HEK293 (cell line): ENCODE measurements around the gene CEP55.

Source experiments
- CTCF ChIA-PET: fragments of 350-600 bp; formaldehyde crosslinking; extraction: SDS; loops from one replicate; lab custom pipeline; 2021; ENCODE audit warnings: antibody characterized with exemption; lab: Yijun Ruan, JAX
- POLR2A ChIA-PET: fragments of 300-600 bp; formaldehyde crosslinking; extraction: SDS; loops from one replicate; lab custom pipeline; 2020; ENCODE audit warnings: antibody characterized with exemption, inconsistent platforms; lab: Yijun Ruan, JAX
- H3K27ac ChIP-seq: fragments of 200-500 bp; sonication (Bioruptor generic); 2 replicates; pipeline ENCODE4 v1.5.1; 2014; ENCODE audit warnings: low read depth, low read length, control low read depth, inconsistent platforms; ENCODE audit errors: extremely low read depth
- H3K36me3 ChIP-seq, 2 experiments: fragments of 200-500 bp in 1 of 2; sonication (Bioruptor generic) in 1 of 2; 1 replicate in 1 of 2; 2 replicates in 1 of 2; pipeline ENCODE4 v1.5.1; 2014 to 2017; ENCODE audit warnings: inconsistent platforms in 2 of 2, low read length in 2 of 2; ENCODE audit not compliant: control insufficient read depth in 2 of 2, insufficient read depth in 1 of 2
- H3K4me1 ChIP-seq: fragments of 200-500 bp; sonication (Bioruptor generic); 2 replicates; pipeline ENCODE4 v1.5.1; 2014; ENCODE audit warnings: mild to moderate bottlenecking, low read length, inconsistent platforms; ENCODE audit not compliant: control insufficient read depth, insufficient read depth
- H3K4me3 ChIP-seq: 2 replicates; pipeline ENCODE4 v1.5.1; 2011; ENCODE audit warnings: low read depth, mild to moderate bottlenecking, control low read depth, low read length, moderate library complexity
- H3K9me3 ChIP-seq: fragments of 200-500 bp; sonication (Bioruptor generic); 2 replicates; pipeline ENCODE4 v1.5.1; 2014; ENCODE audit warnings: low read depth, low read length, inconsistent platforms; ENCODE audit not compliant: control insufficient read depth, insufficient read depth
- GLI2 ChIP-seq: fragments of 450-650 bp; formaldehyde crosslinking; IDR thresholded peaks from 2 replicates; pipeline ENCODE4; 2017; ENCODE audit warnings: missing biosample characterization, missing genetic modification characterization, low read depth, borderline replicate concordance
- GLIS2 ChIP-seq: fragments of 450-650 bp; formaldehyde crosslinking; IDR thresholded peaks from 2 replicates; pipeline ENCODE4 v1.5.1; 2016; ENCODE audit warnings: missing biosample characterization, missing genetic modification characterization
- HOXA7 ChIP-seq: sonication (generic); formaldehyde crosslinking; IDR thresholded peaks from 2 replicates; pipeline ENCODE4 v1.8.1; 2022; ENCODE audit warnings: missing genetic modification reagents, borderline replicate concordance
- PRDM1 ChIP-seq: fragments of 450-650 bp; formaldehyde crosslinking; IDR thresholded peaks from 2 replicates; pipeline ENCODE4; 2016; ENCODE audit warnings: missing biosample characterization, missing genetic modification characterization
- ZBTB17 ChIP-seq: fragments of 450-650 bp; formaldehyde crosslinking; IDR thresholded peaks from 2 replicates; pipeline ENCODE4 v1.5.1; 2016; ENCODE audit warnings: missing biosample characterization, missing genetic modification characterization
- ZNF10 ChIP-seq: fragments of 450-650 bp; formaldehyde crosslinking; IDR thresholded peaks from 2 replicates; pipeline ENCODE4 v1.5.1; 2017; ENCODE audit warnings: missing biosample characterization, missing genetic modification characterization
- ZNF133 ChIP-seq: fragments of 450-650 bp; formaldehyde crosslinking; IDR thresholded peaks from 2 replicates; pipeline ENCODE4 v1.5.1; 2016; ENCODE audit warnings: missing biosample characterization, missing genetic modification characterization
- ZNF2 ChIP-seq: fragments of 450-650 bp; formaldehyde crosslinking; IDR thresholded peaks from 2 replicates; pipeline ENCODE4 v1.5.1; 2016; ENCODE audit warnings: missing biosample characterization, missing genetic modification characterization
- ZNF239 ChIP-seq: fragments of 450-650 bp; formaldehyde crosslinking; IDR thresholded peaks from 2 replicates; pipeline ENCODE4 v1.5.1; 2016; ENCODE audit warnings: missing biosample characterization, missing genetic modification characterization
- ZNF26 ChIP-seq: fragments of 450-650 bp; formaldehyde crosslinking; IDR thresholded peaks from 2 replicates; pipeline ENCODE4 v1.5.1; 2016; ENCODE audit warnings: missing biosample characterization, missing genetic modification characterization
- ZNF324 ChIP-seq: fragments of 450-650 bp; formaldehyde crosslinking; IDR thresholded peaks from 2 replicates; pipeline ENCODE4 v1.5.1; 2016; ENCODE audit warnings: missing biosample characterization, missing genetic modification characterization
- ZNF37A ChIP-seq: fragments of 450-650 bp; IDR thresholded peaks from 2 replicates; pipeline ENCODE4 v1.5.1; 2018; ENCODE audit warnings: missing biosample characterization, missing genetic modification characterization
- ZNF394 ChIP-seq: fragments of 450-650 bp; formaldehyde crosslinking; IDR thresholded peaks from 2 replicates; pipeline ENCODE4 v1.5.1; 2016; ENCODE audit warnings: missing biosample characterization, missing genetic modification characterization, mild to moderate bottlenecking, moderate library complexity, borderline replicate concordance
- ZNF549 ChIP-seq: fragments of 450-650 bp; IDR thresholded peaks from 2 replicates; pipeline ENCODE4 v1.5.1; 2018; ENCODE audit warnings: missing biosample characterization, missing genetic modification characterization, mild to moderate bottlenecking, inconsistent platforms, moderate library complexity
- ZNF560 ChIP-seq: fragments of 450-650 bp; formaldehyde crosslinking; IDR thresholded peaks from 2 replicates; pipeline ENCODE4 v1.5.1; 2017; ENCODE audit warnings: missing biosample characterization, missing genetic modification characterization, borderline replicate concordance
- ZNF658 ChIP-seq: fragments of 450-650 bp; formaldehyde crosslinking; IDR thresholded peaks from 2 replicates; pipeline ENCODE4; 2016; ENCODE audit warnings: missing biosample characterization, missing genetic modification characterization
- ZNF768 ChIP-seq: fragments of 450-650 bp; formaldehyde crosslinking; IDR thresholded peaks from 2 replicates; pipeline ENCODE4 v1.5.1; 2018; ENCODE audit warnings: missing biosample characterization, mild to moderate bottlenecking, missing genetic modification characterization
- ZNF777 ChIP-seq: fragments of 450-650 bp; formaldehyde crosslinking; IDR thresholded peaks from 2 replicates; pipeline ENCODE4 v1.5.1; 2017; ENCODE audit warnings: missing biosample characterization, missing genetic modification characterization, borderline replicate concordance
- ZNF785 ChIP-seq: fragments of 450-650 bp; formaldehyde crosslinking; IDR thresholded peaks from 2 replicates; pipeline ENCODE4 v1.5.1; 2016; ENCODE audit warnings: missing biosample characterization, missing genetic modification characterization

The CEP55 gene

GRCh38 chr10:93462881-93463280 is 33.5 kb upstream of the CEP55 start:
- CTCF ChIA-PET = interaction anchor here (0.6 to 2.5 kb wide), 3 partner anchors 12 to 352 kb away, joined by 3 to 13 read pairs (median 5); partner anchors contain the start of gene MYOF
- H3K9me3 ChIP-seq = no peaks in the 10 kb centered on the region
- H3K4me3 ChIP-seq = no peak overlapping the region
- TF ChIP-seq ZNF394 (tag by site-specific recombination) (no peak), ZNF777 (no peak), ZNF133 (tag by site-specific recombination) (no peak), ZNF26 (tag by site-specific recombination) (no peak), ZBTB17 (tag by site-specific recombination) (no peak), ZNF560 (tag by site-specific recombination) (no peak), ZNF324 (tag by site-specific recombination) (no peak), ZNF37A (tag by site-specific recombination) (no peak), ZNF549 (tag by site-specific recombination) (no peak), ZNF785 (tag by site-specific recombination) (no peak), GLIS2 (tag by site-specific recombination) (no peak), ZNF2 (tag by site-specific recombination) (no peak), ZNF239 (no peak), PRDM1 (tag by site-specific recombination) (no peak), ZNF658 (tag by site-specific recombination) (no peak), GLI2 (tag by site-specific recombination) (no peak)
- TF ChIP-seq, all 188 proteins: peak for 0
- POLR2A ChIA-PET = interaction anchor here (1.0 kb wide), 1 partner anchor 26 kb away, joined by 4 read pairs; no protein-coding TSS in a partner anchor
- no peaks in the 10 kb centered on the region for H3K4me1 ChIP-seq
- no peak overlapping the region for H3K27ac ChIP-seq
- H3K36me3 ChIP-seq = no peaks in the 10 kb centered on the region

GRCh38 chr10:93463723-93464476 is 32.5 kb upstream of the CEP55 start:
- POLR2A ChIA-PET = interaction anchor here (0.5 to 0.6 kb wide), 2 partner anchors 32 to 1123 kb away, joined by 4 to 5 read pairs; no protein-coding TSS in a partner anchor
- H3K9me3 ChIP-seq = no peaks in the 10 kb centered on the region
- H3K4me3 ChIP-seq = no peak overlapping the region
- TF ChIP-seq ZNF10 (tag by site-specific recombination) = 0 out of 2 replicates have a peak, but pooled peaks have one; percentile 24
- no peak for TF ChIP-seq HOXA7 (CRISPR knock-in tag)
- TF ChIP-seq, all 188 proteins: peak for 1
- H3K36me3 ChIP-seq = no peaks in the 10 kb centered on the region
- H3K4me1 ChIP-seq = no peaks in the 10 kb centered on the region
- H3K27ac ChIP-seq = no peak overlapping the region
- CTCF ChIA-PET = interaction anchor here (1.0 to 1.5 kb wide), 2 partner anchors 18 to 88 kb away, joined by 4 to 7 read pairs; partner anchors contain the start of gene MYOF

- CTCF ChIA-PET = interaction anchor here (1.0 to 1.5 kb wide), 2 partner anchors 17 to 89 kb away, joined by 4 to 7 read pairs; partner anchors contain the start of gene MYOF
These were observed 31.5 kb upstream of the CEP55 start for GRCh38 chr10:93464776-93465388.

More at GRCh38 chr10:93464776-93465388, 31.5 kb upstream of the CEP55 start:
- no peaks in the 10 kb centered on the region for H3K9me3 ChIP-seq
- no peak overlapping the region for H3K4me3 ChIP-seq
- no peaks in the 10 kb centered on the region for H3K36me3 ChIP-seq
- POLR2A ChIA-PET = interaction anchor here (0.5 to 1.3 kb wide), 2 partner anchors 27 to 31 kb away, joined by 5 read pairs; no protein-coding TSS in a partner anchor
- no peak overlapping the region for H3K27ac ChIP-seq
- TF ChIP-seq ZNF768 (tag by site-specific recombination) (peak; percentile 66; the same call in 1 of the 2 replicates), GLIS2 (tag by site-specific recombination) (no peak)
- H3K4me1 ChIP-seq = no peaks in the 10 kb centered on the region
